SK-N-MC (cell line): ENCODE results near the gene DNAAF1.

Source experiments
- EZH2 ChIP-seq: fragments of 200-600 bp; sonication (generic); IDR thresholded peaks from one replicate; pipeline ENCODE4 v1.6.1; 2017; ENCODE audit warnings: antibody characterized with exemption
- POLR2AphosphoS5 ChIP-seq: IDR thresholded peaks from 2 replicates; pipeline ENCODE4 v1.6.1; 2012; ENCODE audit warnings: mild to moderate bottlenecking, low read depth, low read length, borderline replicate concordance

DNA sequence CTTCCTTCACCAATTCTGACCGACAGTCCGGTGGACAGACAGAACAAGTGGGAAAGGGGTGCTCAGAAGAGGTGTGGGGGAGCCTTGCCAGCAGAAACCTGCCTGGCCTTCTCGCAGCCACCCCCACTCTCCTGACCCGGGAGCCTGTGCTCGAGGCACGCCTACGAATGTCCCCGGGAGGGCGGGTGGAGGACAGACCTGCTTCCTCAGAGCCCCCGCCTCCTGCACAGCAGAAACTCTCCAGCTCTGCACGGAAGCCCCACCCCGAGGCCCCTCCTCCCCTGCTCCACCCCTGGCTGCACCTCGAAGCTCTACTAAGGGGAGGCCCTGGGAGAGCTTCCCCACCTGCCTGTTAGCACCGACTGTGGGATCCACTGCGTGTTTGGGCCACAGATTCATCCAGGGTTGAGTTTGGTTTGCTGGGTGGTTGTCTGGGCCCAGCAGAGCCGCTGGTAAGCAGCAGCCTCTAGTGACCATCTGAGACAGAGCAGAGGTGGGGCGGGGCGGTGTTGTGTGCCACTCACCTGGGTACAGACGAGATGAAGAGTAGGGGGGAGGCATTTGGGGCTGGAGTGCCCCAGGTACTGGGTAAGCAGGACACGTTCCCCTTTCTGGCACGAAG, 35.5 kb downstream of the DNAAF1 start:
- TF ChIP-seq EZH2 (no peak), POLR2AphosphoS5 (no peak)
